Activated CD4-positive, alpha-beta T cell treated with anti-CD3 and anti-CD28 coated beads, Interleukin-2, amount 10 ng/mL, durations not matched to agents 24 days and 14 days (primary cell): ENCODE data around the gene ISX. TPM values are rescaled to one million over a fixed set of nuclear protein-coding genes. Genes with fewer than 3 reads are reported as not detected.
"Not testable (repeated sequence)": the region's sequence is repeated elsewhere in the genome, so short reads cannot be mapped to it uniquely, and the experiment has no call there.

Source experiments
- DNase-seq: peaks from one replicate; pipeline ENCODE4 v3.0.0; 2022
- H3K27ac Mint-ChIP-seq: one replicate; pipeline ENCODE4 v1.8.0; 2022; ENCODE audit warnings: mild to moderate bottlenecking, mixed read lengths
- H3K27me3 Mint-ChIP-seq: one replicate; pipeline ENCODE4 v1.8.0; 2022; ENCODE audit warnings: mixed read lengths
- H3K36me3 Mint-ChIP-seq: one replicate; pipeline ENCODE4 v1.8.0; 2022; ENCODE audit warnings: low read depth, mild to moderate bottlenecking, mixed read lengths
- H3K4me1 Mint-ChIP-seq: one replicate; pipeline ENCODE4 v1.8.0; 2021; ENCODE audit warnings: mixed read lengths
- H3K4me3 Mint-ChIP-seq: one replicate; pipeline ENCODE4 v1.8.0; 2022; ENCODE audit warnings: mild to moderate bottlenecking, moderate library complexity, mixed read lengths
- H3K9me3 Mint-ChIP-seq: one replicate; pipeline ENCODE4 v1.8.0; 2021; ENCODE audit warnings: mixed read lengths
- intact Hi-C: fragments of 100-400 bp; cut with micrococcal nuclease; formaldehyde crosslinking; loops from one replicate; pipeline ENCODE4 v1.15.1; 2023
- total RNA-seq: library from RNA; stranded (reverse); gene quantifications from 2 replicates; pipeline ENCODE4 v1.2.3, GENCODE V29; 2022

Gene ISX
- total RNA-seq, 1 donor from 2014 or later: not detected

DNA sequence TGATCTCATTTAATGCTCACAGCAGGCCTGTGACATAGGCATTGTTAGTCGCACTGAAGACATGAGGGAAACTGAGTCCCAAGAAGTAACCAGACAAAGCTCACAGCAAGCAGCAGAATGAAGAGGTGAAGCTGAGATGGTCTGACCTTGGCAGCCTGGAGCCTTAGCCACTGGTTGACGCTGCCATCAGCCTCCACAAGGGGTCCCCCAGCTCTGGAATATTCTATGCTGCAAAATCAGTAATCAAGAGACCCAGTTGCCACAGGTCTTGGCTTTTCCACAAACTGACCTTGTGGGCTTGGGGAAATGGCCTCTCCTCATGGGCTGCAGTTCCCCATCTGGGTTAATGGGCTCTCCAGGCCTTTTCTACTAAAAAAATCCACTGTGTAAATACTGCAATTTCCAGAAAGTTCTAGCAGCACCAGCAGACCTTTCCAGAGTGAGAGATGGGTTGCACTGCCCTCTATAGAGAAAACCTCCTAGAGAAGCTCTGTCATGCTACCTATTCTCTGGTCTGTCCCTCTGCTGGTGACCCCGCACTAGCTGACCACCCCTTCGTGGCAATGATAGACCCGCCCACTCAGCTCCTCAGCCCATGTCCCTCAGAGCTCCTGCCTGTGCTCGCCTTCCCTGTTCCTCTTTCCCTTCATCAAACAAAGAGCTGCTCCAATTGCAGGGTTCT lies 22.6 kb upstream of the ISX start:
- Mint-ChIP-seq H3K4me1 (no peaks in the 10 kb centered on the region), H3K27me3 (no peaks in the 10 kb centered on the region), H3K4me3 (no peak overlapping the region), H3K36me3 (no peaks in the 10 kb centered on the region), H3K9me3 (no peaks in the 10 kb centered on the region), H3K27ac (no peak overlapping the region)
- DNase-seq: no peak
- intact Hi-C loops: no loop called here

- H3K27ac Mint-ChIP-seq: no peak overlapping the region
- H3K36me3 Mint-ChIP-seq: no peaks in the 10 kb centered on the region
- H3K4me3 Mint-ChIP-seq: no peak overlapping the region
- no peaks in the 10 kb centered on the region for H3K4me1 Mint-ChIP-seq
- intact Hi-C loops: no loop called here
- no peaks in the 10 kb centered on the region for H3K9me3 Mint-ChIP-seq
- H3K27me3 Mint-ChIP-seq: no peaks in the 10 kb centered on the region
- no peak for DNase-seq
Measured at GRCh38 chr22:35043934-35044319, 22.0 kb upstream of the ISX start.

GRCh38 chr22:35044607-35045390 lies 21.2 kb upstream of the ISX start:
- Mint-ChIP-seq H3K9me3 (no peaks in the 10 kb centered on the region), H3K27me3 (no peaks in the 10 kb centered on the region), H3K36me3 (no peaks in the 10 kb centered on the region), H3K4me1 (no peaks in the 10 kb centered on the region), H3K27ac (no peak overlapping the region), H3K4me3 (no peak overlapping the region)
- no peak for DNase-seq
- intact Hi-C loops: no loop called here

- no peak for DNase-seq
- H3K4me1 Mint-ChIP-seq: no peaks in the 10 kb centered on the region
- intact Hi-C loops: no loop called here
- no peak overlapping the region for H3K4me3 Mint-ChIP-seq
- no peaks in the 10 kb centered on the region for H3K27me3 Mint-ChIP-seq
- no peaks in the 10 kb centered on the region for H3K36me3 Mint-ChIP-seq
- no peaks in the 10 kb centered on the region for H3K9me3 Mint-ChIP-seq
- H3K27ac Mint-ChIP-seq: no peak overlapping the region
Measured at GRCh38 chr22:35045451-35045850, 20.5 kb upstream of the ISX start.

DNA sequence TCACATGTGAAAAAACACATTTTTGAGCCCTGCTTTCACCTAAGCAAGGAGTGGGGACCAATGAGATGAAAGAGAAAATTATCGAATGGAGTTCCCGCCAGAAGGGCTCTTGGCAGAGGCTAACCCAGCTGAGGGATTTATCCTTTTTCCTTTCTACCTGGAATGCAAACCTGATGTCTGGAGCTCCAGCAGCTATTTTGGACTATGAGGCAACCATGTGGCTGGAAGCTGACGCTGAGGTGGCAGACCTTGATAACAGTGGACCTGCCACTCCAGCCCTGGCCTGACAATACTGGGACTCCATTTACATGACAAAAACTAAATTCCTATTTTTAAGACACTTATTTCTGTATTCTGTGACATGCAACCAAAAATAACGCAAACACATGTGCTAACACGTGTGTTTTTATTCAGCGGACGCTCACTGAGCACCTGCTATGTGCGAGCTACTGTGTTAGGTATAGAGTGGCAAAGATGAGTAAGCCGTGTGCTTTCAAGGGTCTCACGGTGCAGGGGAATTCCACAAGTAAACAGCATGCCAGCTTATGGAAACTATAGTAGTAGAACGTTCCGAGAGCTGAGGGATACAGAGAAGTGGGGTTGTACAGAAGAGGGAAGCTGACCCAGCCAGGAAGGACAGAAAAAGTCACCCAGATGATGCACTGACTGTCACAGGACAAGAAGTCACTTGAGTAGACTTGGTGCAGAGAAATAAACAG lies 19.1 kb upstream of the ISX start:
- H3K27ac Mint-ChIP-seq: no peak overlapping the region
- no peaks in the 10 kb centered on the region for H3K27me3 Mint-ChIP-seq
- DNase-seq: no peak
- no peaks in the 10 kb centered on the region for H3K4me1 Mint-ChIP-seq
- no peaks in the 10 kb centered on the region for H3K9me3 Mint-ChIP-seq
- intact Hi-C loops: no loop called here
- no peak overlapping the region for H3K4me3 Mint-ChIP-seq
- H3K36me3 Mint-ChIP-seq: no peaks in the 10 kb centered on the region

GRCh38 chr22:35050038-35050437 lies 15.9 kb upstream of the ISX start:
- H3K27me3 Mint-ChIP-seq, DNase-seq, H3K36me3 Mint-ChIP-seq, intact Hi-C loops, H3K27ac Mint-ChIP-seq, H3K9me3 Mint-ChIP-seq, H3K4me1 Mint-ChIP-seq, H3K4me3 Mint-ChIP-seq: not testable (repeated sequence)

GRCh38 chr22:35051013-35051535 lies 14.9 kb upstream of the ISX start:
- H3K4me1 Mint-ChIP-seq: no peaks in the 10 kb centered on the region
- intact Hi-C loops: no loop called here
- no peaks in the 10 kb centered on the region for H3K36me3 Mint-ChIP-seq

GRCh38 chr22:35051791-35052190 lies 14.2 kb upstream of the ISX start:
- H3K4me1 Mint-ChIP-seq: no peaks in the 10 kb centered on the region
- peaks cover 7% of the 10 kb centered on the region for H3K9me3 Mint-ChIP-seq
- no peaks in the 10 kb centered on the region for H3K36me3 Mint-ChIP-seq
- no peak overlapping the region for H3K4me3 Mint-ChIP-seq
- DNase-seq: no peak
- H3K27ac Mint-ChIP-seq: no peak overlapping the region
- H3K27me3 Mint-ChIP-seq: no peaks in the 10 kb centered on the region
- intact Hi-C loops: no loop called here

More at GRCh38 chr22:35051013-35051535, 14.9 kb upstream of the ISX start:
- Mint-ChIP-seq H3K9me3 (peaks cover 7% of the 10 kb centered on the region), H3K4me3 (no peak overlapping the region), H3K27ac (no peak overlapping the region), H3K27me3 (no peaks in the 10 kb centered on the region)
- DNase-seq: no peak

GRCh38 chr22:35053060-35053835 lies 12.7 kb upstream of the ISX start:
- intact Hi-C loops: no loop called here
- H3K4me3 Mint-ChIP-seq: no peak overlapping the region
- no peak overlapping the region for H3K27ac Mint-ChIP-seq
- peaks cover 7% of the 10 kb centered on the region for H3K9me3 Mint-ChIP-seq
- DNase-seq: no peak
- H3K4me1 Mint-ChIP-seq: no peaks in the 10 kb centered on the region
- no peaks in the 10 kb centered on the region for H3K36me3 Mint-ChIP-seq
- no peaks in the 10 kb centered on the region for H3K27me3 Mint-ChIP-seq

DNA sequence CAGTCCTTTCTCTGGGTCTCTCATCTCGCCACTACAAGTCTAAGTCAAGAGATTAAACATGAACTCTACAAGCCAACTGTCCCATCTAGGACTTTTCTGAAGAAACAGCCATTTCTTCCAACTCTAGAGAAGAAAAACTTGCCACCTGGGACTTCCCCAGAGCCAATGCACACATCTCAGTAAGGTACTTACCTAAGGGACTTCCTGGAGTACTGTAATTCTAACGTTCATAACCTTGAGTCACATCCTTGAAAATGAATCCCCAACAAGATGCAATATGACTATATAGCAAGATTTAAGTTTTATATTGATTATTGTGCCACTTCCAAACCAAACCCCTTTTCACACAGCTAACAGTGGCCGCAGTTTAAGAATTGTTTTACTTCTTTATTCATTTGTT lies 11.9 kb upstream of the ISX start:
- H3K4me3 Mint-ChIP-seq: no peak overlapping the region
- peaks cover 10% of the 10 kb centered on the region for H3K9me3 Mint-ChIP-seq
- peak overlapping the region; percentile 13 for H3K27ac Mint-ChIP-seq
- no peaks in the 10 kb centered on the region for H3K27me3 Mint-ChIP-seq
- no peaks in the 10 kb centered on the region for H3K4me1 Mint-ChIP-seq
- DNase-seq: no peak
- H3K36me3 Mint-ChIP-seq: no peaks in the 10 kb centered on the region
- intact Hi-C loops: no loop called here

GRCh38 chr22:35056486-35056885 lies 9.5 kb upstream of the ISX start:
- H3K9me3 Mint-ChIP-seq: peaks cover 18% of the 10 kb centered on the region
- no peaks in the 10 kb centered on the region for H3K27me3 Mint-ChIP-seq
- no peaks in the 10 kb centered on the region for H3K36me3 Mint-ChIP-seq
- intact Hi-C loops: no loop called here
- H3K4me3 Mint-ChIP-seq: no peak overlapping the region
- H3K27ac Mint-ChIP-seq: no peak overlapping the region
- no peaks in the 10 kb centered on the region for H3K4me1 Mint-ChIP-seq
- no peak for DNase-seq

GRCh38 chr22:35057155-35057554 lies 8.8 kb upstream of the ISX start:
- Mint-ChIP-seq H3K9me3 (peaks cover 18% of the 10 kb centered on the region), H3K27ac (no peak overlapping the region), H3K36me3 (no peaks in the 10 kb centered on the region), H3K4me1 (no peaks in the 10 kb centered on the region), H3K27me3 (no peaks in the 10 kb centered on the region), H3K4me3 (no peak overlapping the region)
- DNase-seq: no peak
- intact Hi-C loops: no loop called here

DNA sequence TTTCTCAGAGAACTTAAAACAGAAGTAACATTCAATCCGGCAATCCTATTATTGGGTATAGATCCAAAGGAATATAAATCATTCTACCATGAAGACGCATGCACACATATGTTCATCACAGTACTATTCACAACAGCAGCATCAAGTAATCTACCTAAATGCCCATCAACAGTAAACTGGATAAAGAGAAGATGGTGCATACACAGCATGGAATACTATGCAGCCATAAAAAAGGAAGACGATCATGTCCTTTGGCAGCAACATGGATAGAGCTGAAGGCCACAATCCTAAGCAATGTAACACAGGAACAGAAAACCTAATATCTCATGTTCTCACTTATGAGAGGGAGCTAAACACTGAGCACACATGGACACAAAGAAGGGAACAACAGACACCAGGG lies 6.3 kb upstream of the ISX start:
- no peak for DNase-seq
- H3K9me3 Mint-ChIP-seq: peaks cover 23% of the 10 kb centered on the region
- intact Hi-C loops: no loop called here
- no peak overlapping the region for H3K4me3 Mint-ChIP-seq
- H3K27ac Mint-ChIP-seq: no peak overlapping the region
- no peaks in the 10 kb centered on the region for H3K36me3 Mint-ChIP-seq
- H3K27me3 Mint-ChIP-seq: no peaks in the 10 kb centered on the region
- H3K4me1 Mint-ChIP-seq: peaks cover 2% of the 10 kb centered on the region
